H1 (cell line): Measurements from ENCODE around the gene TERF2IP.

Source experiments
- CBX8 ChIP-seq: fragments of 300-800, 300-1000 bp; sonication (generic); IDR thresholded peaks from 2 replicates; pipeline ENCODE4 v1.7.1; 2016; ENCODE audit warnings: low read depth, low read length, borderline replicate concordance
- EP300 ChIP-seq, 2 experiments: IDR thresholded peaks; 1 replicate in 1 of 2; 2 replicates in 1 of 2; pipeline ENCODE4 v1.6.1; 2011 to 2012; ENCODE audit warnings: low read depth in 2 of 2, low read length in 2 of 2, mild to moderate bottlenecking in 2 of 2, borderline replicate concordance in 1 of 2, inconsistent platforms in 1 of 2, moderate library complexity in 1 of 2
- EZH2 ChIP-seq: fragments of 200-600 bp; sonication (generic); IDR thresholded peaks from 2 replicates; pipeline ENCODE4 v1.7.1; 2012; ENCODE audit warnings: low read depth, mild to moderate bottlenecking, moderate library complexity, low read length, inconsistent platforms; ENCODE audit not compliant: severe bottlenecking
- JUN ChIP-seq: IDR thresholded peaks from 2 replicates; pipeline ENCODE4 v1.6.1; 2011; ENCODE audit warnings: low read depth, mild to moderate bottlenecking, improper control_type of control experiment, low read length
- KDM1A ChIP-seq: fragments of 200-600, 300-600 bp; sonication (generic); IDR thresholded peaks from 2 replicates; pipeline ENCODE4 v1.7.1; 2016; ENCODE audit warnings: mild to moderate bottlenecking, low read length, borderline replicate concordance
- MAFK ChIP-seq: IDR thresholded peaks from 2 replicates; pipeline ENCODE4 v1.6.1; 2012; ENCODE audit warnings: low read depth, mild to moderate bottlenecking, improper control_type of control experiment, low read length
- POLR2A ChIP-seq, 2 experiments: IDR thresholded peaks; 1 replicate in 1 of 2; 2 replicates in 1 of 2; pipeline ENCODE4 v1.6.1; 2011; ENCODE audit warnings: low read depth in 2 of 2, low read length in 2 of 2, mild to moderate bottlenecking in 2 of 2; ENCODE audit errors: control extremely low read depth in 1 of 2
- RAD21 ChIP-seq, 2 experiments: IDR thresholded peaks in 1 of 2; conservative IDR thresholded peaks in 1 of 2; 2 replicates each; pipeline ENCODE4 v1.6.1; 2011; ENCODE audit warnings: low read depth in 2 of 2, low read length in 2 of 2, improper control_type of control experiment in 1 of 2, inconsistent platforms in 1 of 2, mild to moderate bottlenecking in 1 of 2, moderate library complexity in 1 of 2
- RBBP5 ChIP-seq: IDR thresholded peaks from 2 replicates; pipeline ENCODE4 v1.7.1; 2012; ENCODE audit warnings: low read depth, mild to moderate bottlenecking, inconsistent platforms, low read length, moderate library complexity, borderline replicate concordance
- TF ChIP-seq, protein P1 (sequence below), 3 experiments: IDR thresholded peaks; 1 replicate in 2 of 3; 2 replicates in 1 of 3; pipeline versions ENCODE4 v1.5.1 to v1.6.1; 2011; ENCODE audit warnings: low read length in 3 of 3, mild to moderate bottlenecking in 3 of 3, inconsistent platforms in 2 of 3, low read depth in 1 of 3, moderate library complexity in 1 of 3; ENCODE audit not compliant: insufficient read depth in 1 of 3; ENCODE audit errors: control extremely low read depth in 1 of 3

DNA sequence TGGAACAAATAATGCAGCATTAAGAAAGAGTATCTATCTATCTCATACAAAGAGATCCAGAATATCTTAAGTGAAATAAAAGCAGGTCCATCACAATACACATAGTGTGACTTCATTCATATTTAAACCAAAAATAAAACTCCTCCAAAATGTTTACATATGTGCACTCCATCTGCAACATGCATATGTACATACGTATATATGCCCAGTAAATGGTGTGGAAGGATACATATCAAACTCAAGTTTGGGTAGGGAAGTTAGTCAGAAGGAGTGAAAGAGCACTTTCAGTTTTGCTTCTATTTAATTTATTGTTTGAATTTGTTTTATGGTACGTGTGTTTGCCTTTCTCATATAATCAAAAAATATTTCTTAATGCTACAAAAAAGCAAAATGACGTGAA lies 12.5 kb upstream of the TERF2IP start:
- no peak for TF ChIP-seq POLR2A (IDR thresholded peaks at IDR 0.05; ENCODE audit: control extremely low read depth in 1 of 2, low read depth in 2 of 2, low read length in 2 of 2)
- TF ChIP-seq, protein P1, sequence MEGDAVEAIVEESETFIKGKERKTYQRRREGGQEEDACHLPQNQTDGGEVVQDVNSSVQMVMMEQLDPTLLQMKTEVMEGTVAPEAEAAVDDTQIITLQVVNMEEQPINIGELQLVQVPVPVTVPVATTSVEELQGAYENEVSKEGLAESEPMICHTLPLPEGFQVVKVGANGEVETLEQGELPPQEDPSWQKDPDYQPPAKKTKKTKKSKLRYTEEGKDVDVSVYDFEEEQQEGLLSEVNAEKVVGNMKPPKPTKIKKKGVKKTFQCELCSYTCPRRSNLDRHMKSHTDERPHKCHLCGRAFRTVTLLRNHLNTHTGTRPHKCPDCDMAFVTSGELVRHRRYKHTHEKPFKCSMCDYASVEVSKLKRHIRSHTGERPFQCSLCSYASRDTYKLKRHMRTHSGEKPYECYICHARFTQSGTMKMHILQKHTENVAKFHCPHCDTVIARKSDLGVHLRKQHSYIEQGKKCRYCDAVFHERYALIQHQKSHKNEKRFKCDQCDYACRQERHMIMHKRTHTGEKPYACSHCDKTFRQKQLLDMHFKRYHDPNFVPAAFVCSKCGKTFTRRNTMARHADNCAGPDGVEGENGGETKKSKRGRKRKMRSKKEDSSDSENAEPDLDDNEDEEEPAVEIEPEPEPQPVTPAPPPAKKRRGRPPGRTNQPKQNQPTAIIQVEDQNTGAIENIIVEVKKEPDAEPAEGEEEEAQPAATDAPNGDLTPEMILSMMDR (IDR thresholded peaks at IDR 0.05; ENCODE audit: control extremely low read depth in 1 of 3, insufficient read depth in 1 of 3, low read depth in 1 of 3, low read length in 3 of 3): no peak
- TF ChIP-seq EZH2: no peak
- no peak for TF ChIP-seq RAD21 (IDR thresholded peaks at IDR 0.05 in 1 of 2, conservative IDR thresholded peaks at IDR 0.05 in 1 of 2; ENCODE audit: low read depth in 2 of 2, low read length in 2 of 2)
- no peak for TF ChIP-seq KDM1A
- TF ChIP-seq MAFK: no peak
- TF ChIP-seq CBX8: no peak
- TF ChIP-seq RBBP5: no peak
- no peak for TF ChIP-seq JUN
- no peak for TF ChIP-seq EP300 (IDR thresholded peaks at IDR 0.05; ENCODE audit: borderline replicate concordance in 1 of 2, low read depth in 2 of 2, low read length in 2 of 2)
